Subcutaneous abdominal adipose tissue (tissue), 5 donors: ENCODE results near the gene TMEM121B.

Experiments used
- H3K27ac ChIP-seq: one replicate; pipeline ENCODE4 v1.7.0; 2013; ENCODE audit warnings: low read depth, mild to moderate bottlenecking, inconsistent platforms, low read length, moderate library complexity
- H3K27me3 ChIP-seq, 5 donors: one replicate each; pipeline ENCODE4 v1.7.0; 2013; ENCODE audit warnings: low read length in 5 of 5, inconsistent platforms in 1 of 5; ENCODE audit not compliant: control insufficient read depth in 5 of 5, insufficient read depth in 4 of 5
- H3K36me3 ChIP-seq, 5 donors: one replicate each; pipeline ENCODE4 v1.7.0; 2013; ENCODE audit warnings: low read length in 5 of 5; ENCODE audit not compliant: control insufficient read depth in 5 of 5, insufficient read depth in 5 of 5
- H3K4me1 ChIP-seq, 5 donors: one replicate each; pipeline ENCODE4 v1.7.0; 2013; ENCODE audit warnings: low read length in 5 of 5, mild to moderate bottlenecking in 3 of 5, moderate library complexity in 1 of 5; ENCODE audit not compliant: control insufficient read depth in 5 of 5, insufficient read depth in 5 of 5
- H3K4me3 ChIP-seq, 5 donors: one replicate each; pipeline ENCODE4 v1.7.0; 2013; ENCODE audit warnings: low read length in 5 of 5, low read depth in 1 of 5
- H3K9ac ChIP-seq, 5 donors: one replicate each; pipeline ENCODE4 v1.7.0; 2013; ENCODE audit warnings: low read length in 5 of 5, mild to moderate bottlenecking in 4 of 5, moderate library complexity in 3 of 5
- H3K9me3 ChIP-seq, 5 donors: one replicate each; pipeline ENCODE4 v1.7.0; 2013; ENCODE audit warnings: low read length in 5 of 5; ENCODE audit not compliant: control insufficient read depth in 5 of 5
- donor health status: healthy.
- donor health status: healthy.
- donor health status: healthy.
- donor health status: healthy.
- donor health status: healthy.

TMEM121B gene

DNA sequence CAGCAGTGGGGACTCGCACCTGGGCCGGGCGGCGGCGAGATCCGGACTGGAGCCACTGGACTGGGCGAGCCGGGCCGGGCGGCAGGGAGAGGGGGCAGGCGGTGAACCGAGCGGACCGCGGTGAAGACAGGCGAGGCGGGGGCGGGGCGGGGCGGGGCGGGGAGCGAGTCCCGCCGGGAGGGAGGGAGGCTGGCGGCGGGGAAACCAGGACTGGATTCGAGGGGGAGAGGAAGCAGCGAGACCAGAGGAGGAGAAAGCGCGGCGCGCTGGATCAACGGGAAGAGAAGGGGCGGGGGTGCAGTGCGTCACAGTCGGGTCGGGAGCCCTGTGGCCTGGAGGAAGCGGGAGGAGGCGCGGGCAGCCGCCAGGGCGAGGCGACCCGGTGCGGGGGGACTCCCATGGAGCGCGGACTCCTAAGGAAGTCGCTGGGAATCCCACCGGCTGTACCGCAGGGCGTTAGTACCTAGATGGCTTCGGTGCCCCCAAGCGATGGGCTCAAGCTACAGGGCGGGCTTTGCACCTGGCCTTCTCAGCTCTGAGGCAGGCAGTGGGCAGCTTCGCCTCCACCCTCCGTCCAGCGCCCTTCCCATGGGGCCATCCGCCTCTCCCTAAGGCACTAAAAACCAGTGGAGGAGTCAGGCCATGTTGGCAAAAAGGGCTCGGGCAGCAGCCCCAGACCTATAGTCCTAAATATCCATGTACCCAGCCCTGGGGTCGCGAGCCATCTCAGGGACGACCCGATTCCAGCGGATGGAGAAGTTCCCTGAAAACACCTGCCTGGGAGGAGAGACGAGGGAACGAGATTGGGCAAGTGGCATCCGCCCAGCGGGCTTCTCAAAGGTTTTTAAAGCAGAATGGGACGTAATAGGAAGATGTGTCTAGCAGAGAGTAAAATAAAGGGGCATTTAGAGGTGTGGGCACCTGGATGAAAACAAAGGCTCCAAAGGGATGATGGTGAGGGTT lies at the start of gene TMEM121B:
Gene TMEM121B (minus strand): TSS at position 128 of the 963 bp plus-strand sequence. CDS start 233 bp downstream, outside the sequence.
- H3K4me1 ChIP-seq: peaks cover 0 to 48% (median 36%) of the 10 kb centered on the region in 5 donors
- H3K27ac ChIP-seq: no peak within 1 kb of the TSS
- H3K36me3 ChIP-seq: no peaks in the 10 kb centered on the region
- peak within 1 kb of the TSS in 1 of 5 donors; percentile 14 for H3K9ac ChIP-seq
- no peaks in the 10 kb centered on the region for H3K9me3 ChIP-seq
- H3K27me3 ChIP-seq: peaks cover 7 to 22% (median 15%) of the 10 kb centered on the region in 5 donors
- H3K4me3 ChIP-seq: peak within 1 kb of the TSS in 4 of 5 donors; percentile 48 to 69 (median 56)

DNA sequence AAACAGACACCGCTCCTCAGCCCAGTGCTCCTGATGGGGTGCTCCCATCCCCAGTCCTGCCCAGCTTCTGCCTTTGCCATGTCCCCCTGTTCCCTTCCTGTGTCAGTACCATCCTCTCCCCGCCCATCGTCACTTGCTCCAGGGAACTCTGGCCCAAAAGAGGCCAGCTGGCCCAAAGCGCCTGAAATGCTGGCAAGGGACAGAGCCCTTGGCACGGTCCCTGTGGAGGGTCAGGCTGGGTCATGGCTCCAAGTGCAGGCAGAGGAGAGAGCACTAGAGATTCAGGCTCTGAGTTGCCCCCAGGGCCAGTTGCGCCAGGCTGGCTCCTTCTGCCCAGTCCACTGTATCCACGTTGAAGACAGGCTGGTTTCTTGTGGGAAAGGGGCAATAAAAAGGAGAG lies 46.3 kb upstream of the TMEM121B start:
- no peaks in the 10 kb centered on the region for H3K27me3 ChIP-seq
- no peak overlapping the region for H3K4me3 ChIP-seq
- no peak overlapping the region for H3K9ac ChIP-seq
- no peaks in the 10 kb centered on the region for H3K9me3 ChIP-seq
- no peak overlapping the region for H3K27ac ChIP-seq
- peaks cover 0 to 28% (median 22%) of the 10 kb centered on the region in 5 donors for H3K4me1 ChIP-seq
- H3K36me3 ChIP-seq: no peaks in the 10 kb centered on the region

DNA sequence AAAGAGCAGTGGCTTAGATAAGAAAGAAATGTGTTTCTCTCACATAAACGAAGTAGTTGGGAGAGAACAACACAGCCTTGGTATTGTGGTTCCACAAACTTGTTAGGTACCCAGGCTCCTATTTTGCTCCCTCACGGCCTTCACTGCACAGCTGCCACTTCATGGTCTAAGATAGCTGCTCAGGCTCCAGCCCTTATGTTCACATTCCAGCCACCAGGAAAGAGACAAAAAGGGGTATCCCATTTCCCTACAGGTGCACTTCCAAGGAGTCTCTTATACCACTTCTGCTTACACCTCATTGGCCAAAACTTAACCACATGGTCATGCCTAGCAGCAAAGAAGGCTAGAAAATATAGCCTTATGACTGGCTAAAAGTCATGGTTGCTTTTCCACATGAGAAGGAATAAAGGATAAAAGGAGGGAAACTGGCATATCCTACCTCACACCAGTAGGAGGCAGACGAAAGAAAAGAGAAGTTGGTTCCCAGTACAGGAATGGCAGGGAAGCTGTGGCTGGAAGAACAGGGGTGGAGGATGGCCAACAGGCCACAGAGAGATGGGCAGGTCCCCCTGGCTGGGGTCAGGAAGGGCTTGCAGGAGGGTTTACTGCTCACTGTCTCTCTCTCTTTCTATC lies 43.3 kb upstream of the TMEM121B start:
- Histone ChIP-seq H3K27me3 (no peaks in the 10 kb centered on the region), H3K9ac (no peak overlapping the region), H3K27ac (no peak overlapping the region), H3K4me1 (peaks cover 4 to 32% (median 20%) of the 10 kb centered on the region in 5 donors), H3K36me3 (no peaks in the 10 kb centered on the region), H3K9me3 (no peaks in the 10 kb centered on the region), H3K4me3 (no peak overlapping the region)

DNA sequence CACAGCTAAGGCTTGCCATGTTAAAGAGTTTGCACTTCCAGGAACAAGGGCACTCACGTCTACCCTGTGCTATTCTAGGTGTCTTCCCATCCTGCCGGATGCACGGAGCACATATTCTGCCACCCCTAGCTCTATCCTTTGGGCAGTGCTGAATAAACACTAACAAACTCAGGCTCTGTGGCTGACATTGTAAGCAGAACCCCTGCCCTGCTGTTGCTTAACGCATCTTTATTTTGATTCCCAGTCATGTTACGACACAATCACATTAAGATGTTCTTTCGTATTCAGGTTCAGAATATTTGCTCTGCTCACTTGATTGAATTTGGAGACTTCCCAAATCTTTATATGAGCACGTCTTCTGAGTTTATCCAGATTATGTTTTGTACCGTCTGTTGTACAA lies 41.6 kb upstream of the TMEM121B start:
- H3K36me3 ChIP-seq: no peaks in the 10 kb centered on the region
- no peaks in the 10 kb centered on the region for H3K9me3 ChIP-seq
- no peak overlapping the region for H3K27ac ChIP-seq
- no peak overlapping the region for H3K9ac ChIP-seq
- H3K27me3 ChIP-seq: no peaks in the 10 kb centered on the region
- no peak overlapping the region for H3K4me3 ChIP-seq
- peaks cover 6 to 35% (median 23%) of the 10 kb centered on the region in 5 donors for H3K4me1 ChIP-seq

DNA sequence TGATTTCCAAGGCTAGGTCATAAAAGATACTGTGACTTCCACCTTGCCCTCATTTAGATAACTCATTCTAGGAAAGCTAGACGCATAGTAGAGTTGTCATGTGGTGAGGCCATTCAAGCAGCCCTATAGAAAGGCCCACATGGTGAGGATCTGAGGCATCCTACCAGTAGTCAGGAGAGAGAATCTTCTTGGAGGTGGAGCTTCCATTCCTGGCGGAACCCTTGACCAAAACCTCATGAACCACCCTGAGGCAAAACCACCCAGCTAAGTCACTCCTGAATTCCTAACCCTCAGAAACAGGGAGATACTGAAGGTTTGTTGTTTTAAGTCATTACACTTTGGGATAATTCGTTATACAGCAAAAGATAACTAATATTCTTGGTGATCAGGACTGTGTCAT lies 40.8 kb upstream of the TMEM121B start:
- H3K27ac ChIP-seq: no peak overlapping the region
- H3K27me3 ChIP-seq: no peaks in the 10 kb centered on the region
- no peak overlapping the region for H3K4me3 ChIP-seq
- no peaks in the 10 kb centered on the region for H3K9me3 ChIP-seq
- no peaks in the 10 kb centered on the region for H3K36me3 ChIP-seq
- H3K9ac ChIP-seq: no peak overlapping the region
- peaks cover 8 to 37% (median 23%) of the 10 kb centered on the region in 5 donors for H3K4me1 ChIP-seq

DNA sequence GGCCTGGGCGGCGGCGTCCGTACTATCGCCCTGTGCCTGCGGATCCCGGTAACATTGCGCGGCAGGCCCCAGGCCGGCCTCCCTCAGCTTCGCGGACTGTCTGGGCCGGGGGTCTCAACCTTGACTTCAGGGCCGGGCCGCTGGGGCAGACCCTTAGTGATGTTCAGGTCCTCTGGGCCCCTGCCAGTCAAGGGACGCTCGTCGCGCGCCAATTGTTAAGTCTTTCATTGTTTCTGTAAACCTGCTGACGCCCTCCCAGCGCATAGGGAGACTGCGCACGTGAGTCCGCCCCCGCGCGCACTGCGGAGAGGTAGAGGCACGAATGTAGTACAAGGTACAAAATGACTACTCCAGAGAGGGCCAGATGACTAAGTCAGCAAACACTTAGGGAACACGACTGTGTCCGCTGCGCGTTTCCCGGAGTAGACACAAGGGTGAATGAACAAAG lies 38.4 kb upstream of the TMEM121B start:
- no peaks in the 10 kb centered on the region for H3K27me3 ChIP-seq
- peaks cover 8 to 39% (median 23%) of the 10 kb centered on the region in 5 donors for H3K4me1 ChIP-seq

DNA sequence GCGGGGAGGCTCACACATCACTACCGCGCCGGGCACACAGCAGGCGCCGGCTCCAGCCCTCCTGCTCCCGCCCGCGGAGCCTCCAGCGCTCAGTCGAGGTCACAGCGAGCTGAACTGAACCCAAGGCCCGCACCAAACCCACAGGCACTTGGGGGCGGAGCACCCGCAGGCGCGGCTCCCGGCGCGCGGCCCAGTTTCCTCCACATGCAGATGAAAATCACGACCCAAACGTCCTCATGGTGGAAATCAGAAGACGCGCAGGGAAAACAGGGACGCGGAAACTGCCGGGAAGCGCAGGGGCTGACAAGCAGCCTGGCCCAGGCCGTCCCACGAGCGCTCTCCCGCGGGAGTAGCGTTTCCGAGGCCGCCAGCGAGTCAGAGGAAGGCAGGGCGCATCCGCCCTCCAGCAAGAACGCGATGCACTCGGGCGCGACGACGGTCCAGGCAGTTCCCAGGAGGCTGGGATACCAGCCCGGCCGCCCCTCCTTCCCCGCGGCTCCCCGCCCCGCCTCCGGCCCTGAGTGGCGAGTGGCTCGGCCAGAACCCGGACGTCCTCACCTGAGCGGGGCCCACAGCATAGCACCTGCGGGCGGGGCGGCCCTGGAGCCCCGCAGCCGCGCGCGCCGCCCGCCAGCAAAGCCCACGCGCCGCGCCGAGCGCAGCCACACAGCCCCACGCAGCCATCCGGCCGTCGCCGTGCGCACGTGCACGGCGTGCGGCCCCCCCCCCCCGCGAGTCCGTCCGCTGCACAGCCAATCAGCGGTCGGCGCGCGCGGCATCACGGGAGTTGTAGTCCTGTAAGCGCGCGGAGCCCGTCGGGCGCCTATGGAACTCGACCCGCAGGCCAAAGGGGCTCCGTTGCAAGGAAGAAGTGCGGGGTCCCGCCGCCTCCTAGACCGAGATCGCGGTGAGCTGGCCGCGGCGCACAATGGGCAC lies 37.7 kb upstream of the TMEM121B start, which contains the start of gene HDHD5:
Gene HDHD5 (minus strand): TSS at position 710 of the 936 bp plus-strand sequence. CDS start 26 bp downstream, at position 684.
- H3K4me1 ChIP-seq: peaks cover 8 to 39% (median 23%) of the 10 kb centered on the region in 5 donors

More for the DNA sequence above, 38.4 kb upstream of the TMEM121B start:
- Histone ChIP-seq H3K27ac (peak overlapping the region; percentile 75), H3K4me3 (peak overlapping the region; percentile 59 to 82 (median 74)), H3K36me3 (no peaks in the 10 kb centered on the region), H3K9ac (peak overlapping the region in 4 of 5 donors; percentile 74 to 84 (median 78)), H3K9me3 (no peaks in the 10 kb centered on the region)

DNA sequence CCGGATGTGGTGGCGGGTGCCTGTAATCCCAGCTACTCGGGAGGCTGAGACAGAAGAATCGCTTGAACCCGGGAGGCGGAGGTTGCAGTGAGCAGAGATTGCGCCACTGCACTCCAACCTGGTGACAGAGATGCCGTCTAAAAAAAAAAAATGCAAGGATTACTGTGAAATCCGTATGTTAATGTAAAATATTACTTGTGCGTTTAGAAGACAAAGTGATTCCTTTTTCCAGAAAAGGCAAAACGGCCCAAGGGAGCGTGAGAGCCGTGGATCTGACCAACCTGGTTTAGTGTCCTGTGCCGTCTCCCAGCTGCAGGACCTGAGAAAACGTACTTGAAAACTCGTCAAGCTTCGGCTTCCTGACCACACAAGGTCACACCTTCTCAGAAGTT lies 37.0 kb upstream of the TMEM121B start:
- peak overlapping the region; percentile 73 to 82 (median 77) for H3K4me3 ChIP-seq
- peak overlapping the region; percentile 75 for H3K27ac ChIP-seq
- no peaks in the 10 kb centered on the region for H3K27me3 ChIP-seq
- no peaks in the 10 kb centered on the region for H3K36me3 ChIP-seq
- peaks cover 8 to 39% (median 23%) of the 10 kb centered on the region in 5 donors for H3K4me1 ChIP-seq
- no peaks in the 10 kb centered on the region for H3K9me3 ChIP-seq
- peak overlapping the region in 4 of 5 donors; percentile 27 to 78 (median 70) for H3K9ac ChIP-seq

More for the DNA sequence above, 37.7 kb upstream of the TMEM121B start, which contains the start of gene HDHD5:
- peak within 1 kb of the TSS; percentile 73 to 82 (median 77) for H3K4me3 ChIP-seq
- H3K27me3 ChIP-seq: no peaks in the 10 kb centered on the region
- peak within 1 kb of the TSS in 4 of 5 donors; percentile 77 to 84 (median 78) for H3K9ac ChIP-seq
- no peaks in the 10 kb centered on the region for H3K9me3 ChIP-seq
- no peaks in the 10 kb centered on the region for H3K36me3 ChIP-seq
- H3K27ac ChIP-seq: peak within 1 kb of the TSS; percentile 75

DNA sequence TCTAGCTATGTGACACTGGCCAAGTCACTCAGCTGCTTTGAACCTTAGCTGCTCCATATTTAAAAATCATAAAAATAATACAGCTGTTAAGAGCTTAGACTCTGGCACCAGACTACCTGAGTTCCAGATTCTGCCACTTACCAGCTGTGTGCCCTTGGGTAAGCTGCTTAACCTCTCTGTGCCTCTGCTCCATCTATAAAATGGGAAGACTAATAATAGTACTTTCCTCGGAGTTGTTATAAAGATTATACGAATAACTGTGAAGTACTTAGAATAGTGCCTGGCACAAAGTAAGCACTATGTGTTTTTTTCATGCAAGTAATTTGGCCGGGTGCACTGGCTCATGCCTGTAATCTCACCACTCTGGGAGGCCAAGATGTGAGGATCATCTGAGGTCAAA lies 36.6 kb upstream of the TMEM121B start:
- Histone ChIP-seq H3K9ac (peak overlapping the region in 1 of 5 donors; percentile 55), H3K4me3 (peak overlapping the region in 2 of 5 donors; percentile 79 to 82)

More for the DNA sequence above, 36.6 kb upstream of the TMEM121B start:
- H3K27ac ChIP-seq: no peak overlapping the region
- no peaks in the 10 kb centered on the region for H3K36me3 ChIP-seq
- no peaks in the 10 kb centered on the region for H3K27me3 ChIP-seq
- H3K9me3 ChIP-seq: no peaks in the 10 kb centered on the region
- H3K4me1 ChIP-seq: peaks cover 8 to 39% (median 23%) of the 10 kb centered on the region in 5 donors
